GM23248 (cell line): ENCODE measurements around the gene PTPRN2.

Source experiments
- EZH2 ChIP-seq: fragments of 200-600 bp; sonication (generic); IDR thresholded peaks from 2 replicates; pipeline ENCODE4 v1.6.1; 2018; ENCODE audit warnings: antibody characterized with exemption, mild to moderate bottlenecking; ENCODE audit not compliant: insufficient read depth, poor library complexity, severe bottlenecking
- EZH2phosphoT487 ChIP-seq: fragments of 200-600 bp; sonication (generic); IDR thresholded peaks from 2 replicates; pipeline ENCODE4 v1.6.1; 2018; ENCODE audit warnings: antibody characterized with exemption, moderate library complexity, mild to moderate bottlenecking, low read depth; ENCODE audit not compliant: insufficient read depth

GRCh38 chr7:158094671-158095226 lies 492.9 kb downstream of the PTPRN2 start:
- TF ChIP-seq EZH2 (no peak), EZH2phosphoT487 (no peak)
